HEK293 (cell line): ENCODE measurements around the gene SFMBT2.

Experiments used
- FEZF1 ChIP-seq: fragments of 450-650 bp; formaldehyde crosslinking; IDR thresholded peaks from 2 replicates; pipeline ENCODE4 v1.5.1; 2016; ENCODE audit warnings: missing biosample characterization, missing genetic modification characterization
- GFI1B ChIP-seq: fragments of 450-650 bp; formaldehyde crosslinking; IDR thresholded peaks from 2 replicates; pipeline ENCODE4 v1.5.1; 2016; ENCODE audit warnings: missing biosample characterization, missing genetic modification characterization
- KLF16 ChIP-seq: fragments of 450-650 bp; formaldehyde crosslinking; IDR thresholded peaks from 2 replicates; pipeline ENCODE4 v1.5.1; 2017; ENCODE audit warnings: missing biosample characterization, missing genetic modification characterization
- TRIM28 ChIP-seq: IDR thresholded peaks from 2 replicates; pipeline ENCODE4 v1.6.1; 2011; ENCODE audit warnings: low read length, control low read depth, borderline replicate concordance
- YY1 ChIP-seq: fragments of 450-650 bp; formaldehyde crosslinking; IDR thresholded peaks from 2 replicates; pipeline ENCODE4 v1.5.1; 2018; ENCODE audit warnings: missing biosample characterization, missing genetic modification characterization
- ZBTB21 ChIP-seq: fragments of 450-650 bp; formaldehyde crosslinking; IDR thresholded peaks from 2 replicates; pipeline ENCODE4 v1.5.1; 2017; ENCODE audit warnings: missing biosample characterization, missing genetic modification characterization
- ZEB2 ChIP-seq: fragments of 450-650 bp; formaldehyde crosslinking; IDR thresholded peaks from 2 replicates; pipeline ENCODE4 v1.5.1; 2016; ENCODE audit warnings: missing biosample characterization, missing genetic modification characterization
- ZFHX2 ChIP-seq: fragments of 450-650 bp; formaldehyde crosslinking; conservative IDR thresholded peaks from 2 replicates; pipeline ENCODE4 v1.5.1; 2016; ENCODE audit warnings: missing biosample characterization, missing genetic modification characterization
- ZFP3 ChIP-seq: fragments of 450-650 bp; formaldehyde crosslinking; IDR thresholded peaks from 2 replicates; pipeline ENCODE4 v1.5.1; 2016; ENCODE audit warnings: low read depth, missing biosample characterization, missing genetic modification characterization
- ZFP41 ChIP-seq: fragments of 450-650 bp; formaldehyde crosslinking; IDR thresholded peaks from 2 replicates; pipeline ENCODE4 v1.5.1; 2016; ENCODE audit warnings: missing biosample characterization, missing genetic modification characterization, borderline replicate concordance
- ZFP69B ChIP-seq: fragments of 450-650 bp; formaldehyde crosslinking; IDR thresholded peaks from 2 replicates; pipeline ENCODE4 v1.5.1; 2016; ENCODE audit warnings: missing biosample characterization, missing genetic modification characterization
- ZNF133 ChIP-seq: fragments of 450-650 bp; formaldehyde crosslinking; IDR thresholded peaks from 2 replicates; pipeline ENCODE4 v1.5.1; 2016; ENCODE audit warnings: missing biosample characterization, missing genetic modification characterization
- ZNF146 ChIP-seq: fragments of 450-650 bp; formaldehyde crosslinking; IDR thresholded peaks from 2 replicates; pipeline ENCODE4 v1.5.1; 2016; ENCODE audit warnings: missing biosample characterization, missing genetic modification characterization
- ZNF169 ChIP-seq: fragments of 450-650 bp; formaldehyde crosslinking; IDR thresholded peaks from 2 replicates; pipeline ENCODE4 v1.5.1; 2016; ENCODE audit warnings: missing biosample characterization, missing genetic modification characterization
- ZNF211 ChIP-seq: fragments of 450-650 bp; formaldehyde crosslinking; IDR thresholded peaks from 2 replicates; pipeline ENCODE4 v1.5.1; 2016; ENCODE audit warnings: low read depth, missing biosample characterization, missing genetic modification characterization
- ZNF214 ChIP-seq: fragments of 450-650 bp; formaldehyde crosslinking; IDR thresholded peaks from 2 replicates; pipeline ENCODE4 v1.5.1; 2017; ENCODE audit warnings: missing biosample characterization, mild to moderate bottlenecking, missing genetic modification characterization, borderline replicate concordance
- ZNF266 ChIP-seq: fragments of 450-650 bp; formaldehyde crosslinking; IDR thresholded peaks from 2 replicates; pipeline ENCODE4 v1.5.1; 2016; ENCODE audit warnings: missing biosample characterization, missing genetic modification characterization, low read depth
- ZNF433 ChIP-seq: fragments of 450-650 bp; formaldehyde crosslinking; IDR thresholded peaks from 2 replicates; pipeline ENCODE4 v1.5.1; 2016; ENCODE audit warnings: missing biosample characterization, missing genetic modification characterization, low read depth
- ZNF558 ChIP-seq: fragments of 450-650 bp; formaldehyde crosslinking; IDR thresholded peaks from 2 replicates; pipeline ENCODE4 v1.5.1; 2016; ENCODE audit warnings: missing biosample characterization, missing genetic modification characterization
- ZNF600 ChIP-seq: fragments of 450-650 bp; formaldehyde crosslinking; IDR thresholded peaks from 2 replicates; pipeline ENCODE4 v1.5.1; 2016; ENCODE audit warnings: missing biosample characterization, missing genetic modification characterization
- ZNF624 ChIP-seq: fragments of 450-650 bp; formaldehyde crosslinking; IDR thresholded peaks from 2 replicates; pipeline ENCODE4 v1.5.1; 2017; ENCODE audit warnings: missing biosample characterization, missing genetic modification characterization
- ZNF768 ChIP-seq: fragments of 450-650 bp; formaldehyde crosslinking; IDR thresholded peaks from 2 replicates; pipeline ENCODE4 v1.5.1; 2018; ENCODE audit warnings: missing biosample characterization, mild to moderate bottlenecking, missing genetic modification characterization
- ZNF843 ChIP-seq: fragments of 450-650 bp; formaldehyde crosslinking; IDR thresholded peaks from 2 replicates; pipeline ENCODE4 v1.5.1; 2016; ENCODE audit warnings: missing biosample characterization, missing genetic modification characterization
- TF ChIP-seq, protein P1 (sequence below): fragments of 450-650 bp; formaldehyde crosslinking; IDR thresholded peaks from 2 replicates; pipeline ENCODE4 v1.5.1; 2017; ENCODE audit warnings: missing biosample characterization, missing genetic modification characterization
- TF ChIP-seq, protein P2 (sequence below): fragments of 450-650 bp; formaldehyde crosslinking; conservative IDR thresholded peaks from 2 replicates; pipeline ENCODE4 v1.5.1; 2016; ENCODE audit warnings: low read depth, missing biosample characterization, missing genetic modification characterization
- TF ChIP-seq, protein P3 (sequence below): fragments of 450-650 bp; formaldehyde crosslinking; IDR thresholded peaks from 2 replicates; pipeline ENCODE4 v1.5.1; 2017; ENCODE audit warnings: missing biosample characterization, missing genetic modification characterization
- TF ChIP-seq, protein P4 (sequence below): fragments of 450-650 bp; formaldehyde crosslinking; IDR thresholded peaks from 2 replicates; pipeline ENCODE4 v1.5.1; 2016; ENCODE audit warnings: missing biosample characterization, missing genetic modification characterization
- TF ChIP-seq, protein P5 (sequence below): fragments of 450-650 bp; formaldehyde crosslinking; IDR thresholded peaks from 2 replicates; pipeline ENCODE4 v1.5.1; 2016; ENCODE audit warnings: missing biosample characterization, missing genetic modification characterization
- TF ChIP-seq, protein P6 (sequence below): fragments of 450-650 bp; formaldehyde crosslinking; IDR thresholded peaks from 2 replicates; pipeline ENCODE4 v1.5.1; 2017; ENCODE audit warnings: missing biosample characterization, mild to moderate bottlenecking, missing genetic modification characterization, moderate library complexity

SFMBT2 gene

DNA sequence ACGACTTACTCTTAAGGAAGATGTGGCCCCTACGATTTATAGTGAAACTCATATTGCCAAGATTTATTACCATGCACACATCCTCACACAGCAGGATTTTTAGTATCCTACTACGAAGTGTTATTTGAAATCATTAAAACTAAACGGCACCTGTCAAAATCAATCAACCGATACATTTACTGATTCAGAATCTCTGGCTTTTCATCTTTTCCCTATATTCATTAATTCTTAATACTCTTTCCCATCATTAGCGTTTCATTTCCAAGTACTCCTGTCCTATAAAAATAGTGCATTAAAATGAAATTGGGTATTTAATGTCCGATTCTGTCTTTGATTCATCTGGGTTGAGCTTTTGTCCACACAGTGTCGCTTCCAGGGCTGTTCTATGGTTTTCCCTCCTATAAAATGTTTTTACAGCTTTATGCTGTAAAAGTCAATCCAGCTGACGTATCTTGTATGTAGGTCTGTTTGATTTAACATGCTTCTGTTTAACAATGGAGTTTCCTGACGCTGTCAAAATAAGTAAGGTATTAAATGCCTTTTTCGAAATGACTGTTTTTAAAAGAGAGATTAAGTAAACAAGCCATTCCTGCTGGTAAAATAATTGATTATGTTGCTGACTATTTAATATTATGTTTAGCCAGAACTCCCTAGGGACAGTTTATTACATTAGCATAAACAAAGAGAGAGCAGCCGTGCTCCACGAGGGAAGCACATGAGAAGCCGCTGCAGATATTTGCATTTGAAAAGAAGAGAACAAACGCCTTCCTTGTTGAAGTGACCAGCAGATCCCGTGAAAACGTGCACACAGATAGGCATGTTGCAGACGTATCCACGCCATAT, 22.3 kb upstream of the SFMBT2 start (continued):
- TF ChIP-seq, protein P1, sequence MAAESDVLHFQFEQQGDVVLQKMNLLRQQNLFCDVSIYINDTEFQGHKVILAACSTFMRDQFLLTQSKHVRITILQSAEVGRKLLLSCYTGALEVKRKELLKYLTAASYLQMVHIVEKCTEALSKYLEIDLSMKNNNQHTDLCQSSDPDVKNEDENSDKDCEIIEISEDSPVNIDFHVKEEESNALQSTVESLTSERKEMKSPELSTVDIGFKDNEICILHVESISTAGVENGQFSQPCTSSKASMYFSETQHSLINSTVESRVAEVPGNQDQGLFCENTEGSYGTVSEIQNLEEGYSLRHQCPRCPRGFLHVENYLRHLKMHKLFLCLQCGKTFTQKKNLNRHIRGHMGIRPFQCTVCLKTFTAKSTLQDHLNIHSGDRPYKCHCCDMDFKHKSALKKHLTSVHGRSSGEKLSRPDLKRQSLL (tag by site-specific recombination): 0 out of 2 replicates have a peak, but pooled peaks have one; percentile 8
- TF ChIP-seq ZNF433 (tag by site-specific recombination) (no peak), ZBTB21 (tag by site-specific recombination) (peak; percentile 22; the same call in 1 of the 2 replicates), YY1 (tag by site-specific recombination) (peak; percentile 65), ZNF146 (tag by site-specific recombination) (peak; percentile 54; the same call in 1 of the 2 replicates), ZNF843 (tag by site-specific recombination) (peak; percentile 97), ZNF558 (tag by site-specific recombination) (peak; percentile 37; the same call in 1 of the 2 replicates), ZFHX2 (tag by site-specific recombination) (no peak), ZNF624 (tag by site-specific recombination) (no peak), ZFP3 (no peak), ZNF600 (tag by site-specific recombination) (no peak), GFI1B (tag by site-specific recombination) (peak; percentile 93), ZFP69B (0 out of 2 replicates have a peak, but pooled peaks have one; percentile 9), FEZF1 (tag by site-specific recombination) (peak; percentile 99), ZNF211 (tag by site-specific recombination) (no peak), ZNF169 (tag by site-specific recombination) (no peak), ZFP41 (tag by site-specific recombination) (no peak; the same call in 1 of the 2 replicates), KLF16 (tag by site-specific recombination) (no peak; the same call in 1 of the 2 replicates), ZNF133 (tag by site-specific recombination) (no peak), ZEB2 (peak; percentile 94), TRIM28 (peak; percentile 16; the same call in 1 of the 2 replicates), ZNF768 (tag by site-specific recombination) (no peak), ZNF214 (tag by site-specific recombination) (no peak), ZNF266 (tag by site-specific recombination) (no peak)
- TF ChIP-seq, protein P2, sequence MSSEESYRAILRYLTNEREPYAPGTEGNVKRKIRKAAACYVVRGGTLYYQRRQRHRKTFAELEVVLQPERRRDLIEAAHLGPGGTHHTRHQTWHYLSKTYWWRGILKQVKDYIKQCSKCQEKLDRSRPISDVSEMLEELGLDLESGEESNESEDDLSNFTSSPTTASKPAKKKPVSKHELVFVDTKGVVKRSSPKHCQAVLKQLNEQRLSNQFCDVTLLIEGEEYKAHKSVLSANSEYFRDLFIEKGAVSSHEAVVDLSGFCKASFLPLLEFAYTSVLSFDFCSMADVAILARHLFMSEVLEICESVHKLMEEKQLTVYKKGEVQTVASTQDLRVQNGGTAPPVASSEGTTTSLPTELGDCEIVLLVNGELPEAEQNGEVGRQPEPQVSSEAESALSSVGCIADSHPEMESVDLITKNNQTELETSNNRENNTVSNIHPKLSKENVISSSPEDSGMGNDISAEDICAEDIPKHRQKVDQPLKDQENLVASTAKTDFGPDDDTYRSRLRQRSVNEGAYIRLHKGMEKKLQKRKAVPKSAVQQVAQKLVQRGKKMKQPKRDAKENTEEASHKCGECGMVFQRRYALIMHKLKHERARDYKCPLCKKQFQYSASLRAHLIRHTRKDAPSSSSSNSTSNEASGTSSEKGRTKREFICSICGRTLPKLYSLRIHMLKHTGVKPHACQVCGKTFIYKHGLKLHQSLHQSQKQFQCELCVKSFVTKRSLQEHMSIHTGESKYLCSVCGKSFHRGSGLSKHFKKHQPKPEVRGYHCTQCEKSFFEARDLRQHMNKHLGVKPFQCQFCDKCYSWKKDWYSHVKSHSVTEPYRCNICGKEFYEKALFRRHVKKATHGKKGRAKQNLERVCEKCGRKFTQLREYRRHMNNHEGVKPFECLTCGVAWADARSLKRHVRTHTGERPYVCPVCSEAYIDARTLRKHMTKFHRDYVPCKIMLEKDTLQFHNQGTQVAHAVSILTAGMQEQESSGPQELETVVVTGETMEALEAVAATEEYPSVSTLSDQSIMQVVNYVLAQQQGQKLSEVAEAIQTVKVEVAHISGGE (tag by site-specific recombination): no peak
- TF ChIP-seq, protein P3, sequence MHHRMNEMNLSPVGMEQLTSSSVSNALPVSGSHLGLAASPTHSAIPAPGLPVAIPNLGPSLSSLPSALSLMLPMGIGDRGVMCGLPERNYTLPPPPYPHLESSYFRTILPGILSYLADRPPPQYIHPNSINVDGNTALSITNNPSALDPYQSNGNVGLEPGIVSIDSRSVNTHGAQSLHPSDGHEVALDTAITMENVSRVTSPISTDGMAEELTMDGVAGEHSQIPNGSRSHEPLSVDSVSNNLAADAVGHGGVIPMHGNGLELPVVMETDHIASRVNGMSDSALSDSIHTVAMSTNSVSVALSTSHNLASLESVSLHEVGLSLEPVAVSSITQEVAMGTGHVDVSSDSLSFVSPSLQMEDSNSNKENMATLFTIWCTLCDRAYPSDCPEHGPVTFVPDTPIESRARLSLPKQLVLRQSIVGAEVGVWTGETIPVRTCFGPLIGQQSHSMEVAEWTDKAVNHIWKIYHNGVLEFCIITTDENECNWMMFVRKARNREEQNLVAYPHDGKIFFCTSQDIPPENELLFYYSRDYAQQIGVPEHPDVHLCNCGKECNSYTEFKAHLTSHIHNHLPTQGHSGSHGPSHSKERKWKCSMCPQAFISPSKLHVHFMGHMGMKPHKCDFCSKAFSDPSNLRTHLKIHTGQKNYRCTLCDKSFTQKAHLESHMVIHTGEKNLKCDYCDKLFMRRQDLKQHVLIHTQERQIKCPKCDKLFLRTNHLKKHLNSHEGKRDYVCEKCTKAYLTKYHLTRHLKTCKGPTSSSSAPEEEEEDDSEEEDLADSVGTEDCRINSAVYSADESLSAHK: peak; percentile 93
- TF ChIP-seq, protein P4, sequence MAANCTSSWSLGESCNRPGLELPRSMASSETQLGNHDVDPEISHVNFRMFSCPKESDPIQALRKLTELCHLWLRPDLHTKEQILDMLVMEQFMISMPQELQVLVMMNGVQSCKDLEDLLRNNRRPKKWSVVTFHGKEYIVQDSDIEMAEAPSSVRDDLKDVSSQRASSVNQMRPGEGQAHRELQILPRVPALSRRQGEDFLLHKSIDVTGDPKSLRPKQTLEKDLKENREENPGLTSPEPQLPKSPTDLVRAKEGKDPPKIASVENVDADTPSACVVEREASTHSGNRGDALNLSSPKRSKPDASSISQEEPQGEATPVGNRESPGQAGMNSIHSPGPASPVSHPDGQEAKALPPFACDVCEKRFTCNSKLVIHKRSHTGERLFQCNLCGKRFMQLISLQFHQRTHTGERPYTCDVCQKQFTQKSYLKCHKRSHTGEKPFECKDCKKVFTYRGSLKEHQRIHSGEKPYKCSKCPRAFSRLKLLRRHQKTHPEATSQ (tag by site-specific recombination): no peak
- TF ChIP-seq, protein P5, sequence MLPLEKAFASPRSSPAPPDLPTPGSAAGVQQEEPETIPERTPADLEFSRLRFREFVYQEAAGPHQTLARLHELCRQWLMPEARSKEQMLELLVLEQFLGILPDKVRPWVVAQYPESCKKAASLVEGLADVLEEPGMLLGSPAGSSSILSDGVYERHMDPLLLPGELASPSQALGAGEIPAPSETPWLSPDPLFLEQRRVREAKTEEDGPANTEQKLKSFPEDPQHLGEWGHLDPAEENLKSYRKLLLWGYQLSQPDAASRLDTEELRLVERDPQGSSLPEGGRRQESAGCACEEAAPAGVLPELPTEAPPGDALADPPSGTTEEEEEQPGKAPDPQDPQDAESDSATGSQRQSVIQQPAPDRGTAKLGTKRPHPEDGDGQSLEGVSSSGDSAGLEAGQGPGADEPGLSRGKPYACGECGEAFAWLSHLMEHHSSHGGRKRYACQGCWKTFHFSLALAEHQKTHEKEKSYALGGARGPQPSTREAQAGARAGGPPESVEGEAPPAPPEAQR (tag by site-specific recombination): no peak
- TF ChIP-seq, protein P6, sequence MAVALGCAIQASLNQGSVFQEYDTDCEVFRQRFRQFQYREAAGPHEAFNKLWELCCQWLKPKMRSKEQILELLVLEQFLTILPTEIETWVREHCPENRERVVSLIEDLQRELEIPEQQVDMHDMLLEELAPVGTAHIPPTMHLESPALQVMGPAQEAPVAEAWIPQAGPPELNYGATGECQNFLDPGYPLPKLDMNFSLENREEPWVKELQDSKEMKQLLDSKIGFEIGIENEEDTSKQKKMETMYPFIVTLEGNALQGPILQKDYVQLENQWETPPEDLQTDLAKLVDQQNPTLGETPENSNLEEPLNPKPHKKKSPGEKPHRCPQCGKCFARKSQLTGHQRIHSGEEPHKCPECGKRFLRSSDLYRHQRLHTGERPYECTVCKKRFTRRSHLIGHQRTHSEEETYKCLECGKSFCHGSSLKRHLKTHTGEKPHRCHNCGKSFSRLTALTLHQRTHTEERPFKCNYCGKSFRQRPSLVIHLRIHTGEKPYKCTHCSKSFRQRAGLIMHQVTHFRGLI: peak; percentile 56
